IMR-90 (cell line): ENCODE results near the gene C22orf39.

Experiments used
- CEBPB ChIP-seq: IDR thresholded peaks from 2 replicates; pipeline ENCODE4 v1.6.1; 2012; ENCODE audit warnings: low read depth, low read length, improper control_type of control experiment
- MAFK ChIP-seq: IDR thresholded peaks from 2 replicates; pipeline ENCODE4 v1.6.1; 2012; ENCODE audit warnings: low read depth, low read length, improper control_type of control experiment
- MAZ ChIP-seq: IDR thresholded peaks from 2 replicates; pipeline ENCODE4 v1.6.1; 2012; ENCODE audit warnings: low read depth, mild to moderate bottlenecking, low read length, improper control_type of control experiment, moderate library complexity, borderline replicate concordance
- MXI1 ChIP-seq: IDR thresholded peaks from 2 replicates; pipeline ENCODE4 v1.6.1; 2012; ENCODE audit warnings: low read depth, mild to moderate bottlenecking, low read length, moderate library complexity, borderline replicate concordance
- NFE2L2 ChIP-seq: fragments of 150-350 bp; IDR thresholded peaks from 2 replicates; pipeline ENCODE4 v1.6.1; 2016; ENCODE audit warnings: low read depth, mild to moderate bottlenecking, low read length
- POLR2A ChIP-seq: IDR thresholded peaks from 2 replicates; pipeline ENCODE4 v1.6.1; 2012; ENCODE audit warnings: mild to moderate bottlenecking, low read depth, low read length
- RCOR1 ChIP-seq: IDR thresholded peaks from 2 replicates; pipeline ENCODE4 v1.6.1; 2012; ENCODE audit warnings: mild to moderate bottlenecking, low read length, improper control_type of control experiment; ENCODE audit not compliant: insufficient replicate concordance
- TF ChIP-seq, protein P1 (sequence below): conservative IDR thresholded peaks from 2 replicates; pipeline ENCODE4 v1.5.1; 2012; ENCODE audit warnings: mild to moderate bottlenecking, low read depth, low read length, improper control_type of control experiment
- TF ChIP-seq, protein P2 (sequence below): fragments of 150-350 bp; IDR thresholded peaks from 2 replicates; pipeline ENCODE4 v1.6.1; 2017; ENCODE audit warnings: mild to moderate bottlenecking, antibody characterized with exemption, low read length, low read depth

DNA sequence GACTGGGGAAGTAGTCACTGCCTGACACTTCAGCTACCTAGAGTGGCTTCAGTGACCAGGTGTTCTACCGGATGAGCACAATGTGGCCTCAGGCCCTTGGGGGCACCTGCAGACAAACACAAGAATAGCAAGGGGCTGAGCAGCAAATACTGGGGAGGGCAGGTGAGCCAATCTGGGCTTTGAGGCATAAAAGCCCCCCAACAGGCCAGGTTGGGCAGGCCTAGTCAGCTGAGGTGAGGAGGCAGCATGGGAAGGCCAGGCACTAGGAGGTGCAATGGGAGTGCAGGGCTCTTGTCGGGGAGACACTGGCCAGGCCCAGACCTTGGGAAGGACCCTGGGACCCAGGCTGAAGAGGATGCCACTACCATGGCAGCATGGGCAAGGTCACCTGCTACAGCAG, 22.5 kb upstream of the C22orf39 start:
- TF ChIP-seq, protein P1, sequence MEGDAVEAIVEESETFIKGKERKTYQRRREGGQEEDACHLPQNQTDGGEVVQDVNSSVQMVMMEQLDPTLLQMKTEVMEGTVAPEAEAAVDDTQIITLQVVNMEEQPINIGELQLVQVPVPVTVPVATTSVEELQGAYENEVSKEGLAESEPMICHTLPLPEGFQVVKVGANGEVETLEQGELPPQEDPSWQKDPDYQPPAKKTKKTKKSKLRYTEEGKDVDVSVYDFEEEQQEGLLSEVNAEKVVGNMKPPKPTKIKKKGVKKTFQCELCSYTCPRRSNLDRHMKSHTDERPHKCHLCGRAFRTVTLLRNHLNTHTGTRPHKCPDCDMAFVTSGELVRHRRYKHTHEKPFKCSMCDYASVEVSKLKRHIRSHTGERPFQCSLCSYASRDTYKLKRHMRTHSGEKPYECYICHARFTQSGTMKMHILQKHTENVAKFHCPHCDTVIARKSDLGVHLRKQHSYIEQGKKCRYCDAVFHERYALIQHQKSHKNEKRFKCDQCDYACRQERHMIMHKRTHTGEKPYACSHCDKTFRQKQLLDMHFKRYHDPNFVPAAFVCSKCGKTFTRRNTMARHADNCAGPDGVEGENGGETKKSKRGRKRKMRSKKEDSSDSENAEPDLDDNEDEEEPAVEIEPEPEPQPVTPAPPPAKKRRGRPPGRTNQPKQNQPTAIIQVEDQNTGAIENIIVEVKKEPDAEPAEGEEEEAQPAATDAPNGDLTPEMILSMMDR = no peak
- TF ChIP-seq NFE2L2 = no peak
- TF ChIP-seq, protein P2, sequence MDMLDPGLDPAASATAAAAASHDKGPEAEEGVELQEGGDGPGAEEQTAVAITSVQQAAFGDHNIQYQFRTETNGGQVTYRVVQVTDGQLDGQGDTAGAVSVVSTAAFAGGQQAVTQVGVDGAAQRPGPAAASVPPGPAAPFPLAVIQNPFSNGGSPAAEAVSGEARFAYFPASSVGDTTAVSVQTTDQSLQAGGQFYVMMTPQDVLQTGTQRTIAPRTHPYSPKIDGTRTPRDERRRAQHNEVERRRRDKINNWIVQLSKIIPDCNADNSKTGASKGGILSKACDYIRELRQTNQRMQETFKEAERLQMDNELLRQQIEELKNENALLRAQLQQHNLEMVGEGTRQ = no peak
- TF ChIP-seq POLR2A = no peak
- no peak for TF ChIP-seq CEBPB
- no peak for TF ChIP-seq RCOR1
- no peak for TF ChIP-seq MAFK
- no peak for TF ChIP-seq MXI1
- TF ChIP-seq MAZ = no peak
